ENCODE results near the gene BUB1.
"Not testable (repeated sequence)": the region's sequence is repeated elsewhere in the genome, so short reads cannot be mapped to it uniquely, and the experiment has no call there.

GRCh38 chr2:110602139-110602538 lies 75.7 kb downstream of the BUB1 start:
- TF ChIP-seq EZH2 (IDR thresholded peaks at IDR 0.05; ENCODE audit: insufficient read depth, poor library complexity, severe bottlenecking); EZH2phosphoT487 (IDR thresholded peaks at IDR 0.05; ENCODE audit: insufficient read depth, low read depth): not testable (repeated sequence)

All from GM23248 (cell line).